Heart right ventricle (tissue), 16 donors: Measurements from ENCODE around the gene UBAP1. TPM values are rescaled to one million over a fixed set of nuclear protein-coding genes. Genes with fewer than 3 reads are reported as not detected.

Source experiments
- ATAC-seq, 8 donors: fragments of 200-7000 bp; cut with Tn5 transposase; one replicate each; pipeline ENCODE4 v1.9.1; 2020; ENCODE audit warnings: mild to moderate bottlenecking in 8 of 8, moderate library complexity in 8 of 8, moderate number of reproducible peaks in 1 of 8
- DNase-seq, 2 donors: peaks; one replicate each; pipeline ENCODE4 v3.0.0-alpha.2; 2020
- H3K27ac ChIP-seq, 10 donors: fragments of 200-600 bp; sonication (generic) in 2 of 10; one replicate each; pipeline versions ENCODE4 v1.5.0 to v1.8.0; 2020 to 2022; ENCODE audit warnings: mild to moderate bottlenecking in 3 of 10
- H3K27me3 ChIP-seq, 7 donors: fragments of 200-600 bp; one replicate each; pipeline ENCODE4 v1.8.0; 2021 to 2022; ENCODE audit warnings: mild to moderate bottlenecking in 2 of 7
- H3K36me3 ChIP-seq, 9 donors: fragments of 200-600 bp; sonication (generic) in 1 of 9; one replicate each; pipeline versions ENCODE4 v1.5.0 to v1.8.0; 2020 to 2022; ENCODE audit warnings: mild to moderate bottlenecking in 2 of 9
- H3K4me1 ChIP-seq, 9 donors: fragments of 200-600 bp; sonication (generic) in 1 of 9; one replicate each; pipeline versions ENCODE4 v1.5.0 to v1.8.0; 2020 to 2022; ENCODE audit warnings: mild to moderate bottlenecking in 4 of 9
- H3K4me3 ChIP-seq, 10 donors: fragments of 200-600 bp; sonication (generic) in 2 of 10; one replicate each; pipeline versions ENCODE4 v1.5.0 to v1.8.0; 2020 to 2022; ENCODE audit warnings: mild to moderate bottlenecking in 7 of 10, moderate library complexity in 2 of 10
- H3K9me3 ChIP-seq, 11 donors: fragments of 200-600 bp in 10 of 11; sonication (generic) in 2 of 11; one replicate each; pipeline versions ENCODE4 v1.5.0 to v1.8.0; 2013 to 2022; ENCODE audit warnings: mild to moderate bottlenecking in 2 of 11, control low read depth in 1 of 11, moderate library complexity in 1 of 11
- WGBS, 2 donors: extraction: QIAGEN DNeasy Blood & Tissue Kit; methylation state at CpG; one replicate each; pipeline ENCODE4 v1.1.7; 2013; ENCODE audit warnings: inconsistent platforms in 1 of 2; 5-methylcytosine and 5-hydroxymethylcytosine counted together
- intact Hi-C, 10 donors: fragments of 100-400 bp; cut with DNase I; formaldehyde crosslinking; loops; one replicate each; pipeline versions ENCODE4 v1.11.1 to v1.14.2; 2022
- polyA plus RNA-seq, 2 donors: library from polyadenylated mRNA; stranded (reverse); fragments of 200-250 nt; gene quantifications; one replicate each; pipeline ENCODE4 v1.2.3, GENCODE V29; 2013
- total RNA-seq, 10 donors: library from RNA; stranded (reverse); fragmentation: NEBNext Ultra II Directional in 3 of 10; extraction: Animal tissue kit (Norgen Biotek cat#: 25700) in 3 of 10; gene quantifications; one replicate each; pipeline versions ENCODE4 v1.2.1 to v1.2.4, GENCODE V29; 2021 to 2023
- TF ChIP-seq, protein P1 (sequence below), 9 donors: fragments of 200-600 bp; sonication (generic) in 2 of 9; IDR thresholded peaks; one replicate each; pipeline versions ENCODE4 v1.5.0 to v1.8.0; 2021 to 2022; ENCODE audit warnings: antibody characterized with exemption in 9 of 9, mild to moderate bottlenecking in 5 of 9, moderate library complexity in 1 of 9
- donor health status: Arrhythmogenic right ventricular cardiomyopathy.
- donor health status: ischemic (EF 13 %, LVEDD 7.1; RV severe dilation, severe dysfunction).
- donor health status: healthy with polysubstance abuse.
- donor health status: DM: no; HTN: yes; CAD: no.
- donor health status: DM: no; HTN: no; CAD: no.
- donor health status: ischemic (EF 25% LVEDD 6.9; RV normal size, moderate dysfunction).
- donor health status: ischemic (EF 25% LVEDD 5.7; RV mildly dilated, moderate dysfunction).
- donor health status: healthy.
- donor health status: DM: yes; HTN: yes; CAD: no.
- donor health status: Ischemic cardiomyopathy.
- donor health status: ischemic (EF 35%, LVEDD 5.7; RV mildly dilated, moderate dysfunction).
- donor health status: nonischemic (EF 11% LVEDD 7.7; RV severe dilation, severe dysfunction).
- donor health status: DM: yes; HTN: yes; CAD: no.
- donor health status: PGD.
- donor health status: ischemic (EF 29% LVEDD 5.4; RV normal size, mild dysfunction).
- donor health status: nonischemic (EF 23%, LVEDD 6.1; RV moderate dilation, normal function).

UBAP1 gene
- total and polyA plus RNA-seq, 12 donors = 18.4 to 54.2 (median 42.9) TPM

DNA sequence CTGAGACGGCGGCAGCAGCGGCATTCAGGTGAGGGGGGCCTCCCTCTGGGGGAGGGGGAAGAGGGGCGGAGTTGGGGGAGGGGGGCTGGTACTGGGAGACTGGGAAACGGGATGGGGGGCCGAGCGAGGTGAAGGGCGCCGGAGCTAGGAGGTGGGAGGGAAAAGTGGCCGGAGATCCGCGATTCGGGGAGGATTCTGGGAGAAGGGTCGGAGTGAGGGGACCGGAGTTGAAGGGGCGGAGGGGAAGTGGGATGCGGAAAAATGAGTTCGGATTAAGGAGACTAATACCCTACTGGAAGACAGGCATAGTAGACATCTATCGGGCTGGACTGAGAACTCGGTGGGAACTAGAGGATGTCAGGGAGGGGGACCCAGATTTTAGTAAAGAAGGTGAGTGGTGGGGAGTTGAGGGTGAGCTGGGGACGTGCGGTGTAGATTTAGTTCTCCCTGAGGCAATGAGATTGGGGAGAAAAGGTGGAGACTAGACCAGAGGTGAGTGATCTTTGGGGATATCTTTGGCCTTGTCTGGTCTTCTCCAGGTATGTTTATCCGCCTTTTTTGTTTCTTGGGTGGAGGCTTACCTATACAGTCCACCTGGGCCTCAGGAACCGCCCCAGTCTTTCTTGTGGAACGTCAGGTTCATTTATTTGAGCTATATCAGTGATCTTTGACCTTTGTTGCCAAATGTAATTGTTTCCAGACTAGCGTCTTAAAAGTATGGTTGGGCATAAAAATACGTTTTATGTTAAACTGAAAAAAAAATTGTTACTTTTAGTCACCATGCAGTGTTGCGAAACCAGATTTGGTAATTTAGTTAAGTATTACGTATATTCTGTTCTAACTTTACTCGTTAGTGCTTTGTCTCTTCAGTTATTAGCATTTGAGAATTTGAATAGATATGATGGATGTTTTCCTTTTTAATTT, 632 bp downstream of the UBAP1 start:
- Histone ChIP-seq H3K9me3 (no peaks in the 10 kb centered on the region), H3K4me3 (peak overlapping the region; percentile 62 to 90 (median 72)), H3K4me1 (peaks cover 0 to 35% (median 17%) of the 10 kb centered on the region in 9 donors), H3K27ac (peak overlapping the region; percentile 68 to 97 (median 92)), H3K27me3 (no peaks in the 10 kb centered on the region), H3K36me3 (peaks cover 0 to 18% (median 0%) of the 10 kb centered on the region in 9 donors)
- 4 to 7% methylated on average over 30 of the region's 30 CpGs for whole genome bisulfite sequencing, 2 donors
- TF ChIP-seq, protein P1, sequence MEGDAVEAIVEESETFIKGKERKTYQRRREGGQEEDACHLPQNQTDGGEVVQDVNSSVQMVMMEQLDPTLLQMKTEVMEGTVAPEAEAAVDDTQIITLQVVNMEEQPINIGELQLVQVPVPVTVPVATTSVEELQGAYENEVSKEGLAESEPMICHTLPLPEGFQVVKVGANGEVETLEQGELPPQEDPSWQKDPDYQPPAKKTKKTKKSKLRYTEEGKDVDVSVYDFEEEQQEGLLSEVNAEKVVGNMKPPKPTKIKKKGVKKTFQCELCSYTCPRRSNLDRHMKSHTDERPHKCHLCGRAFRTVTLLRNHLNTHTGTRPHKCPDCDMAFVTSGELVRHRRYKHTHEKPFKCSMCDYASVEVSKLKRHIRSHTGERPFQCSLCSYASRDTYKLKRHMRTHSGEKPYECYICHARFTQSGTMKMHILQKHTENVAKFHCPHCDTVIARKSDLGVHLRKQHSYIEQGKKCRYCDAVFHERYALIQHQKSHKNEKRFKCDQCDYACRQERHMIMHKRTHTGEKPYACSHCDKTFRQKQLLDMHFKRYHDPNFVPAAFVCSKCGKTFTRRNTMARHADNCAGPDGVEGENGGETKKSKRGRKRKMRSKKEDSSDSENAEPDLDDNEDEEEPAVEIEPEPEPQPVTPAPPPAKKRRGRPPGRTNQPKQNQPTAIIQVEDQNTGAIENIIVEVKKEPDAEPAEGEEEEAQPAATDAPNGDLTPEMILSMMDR (IDR thresholded peaks at IDR 0.05) = no peak
- DNase-seq = peak in 1 of 2 donors; percentile 66
- intact Hi-C loops = loop anchor here in 8 of 10 donors (2.0 to 10.0 kb wide), 5 partner anchors 52 to 73 kb away; partner anchors contain the start of gene DCAF12 (in 5 of the 8)
- peak; percentile 35 to 82 (median 67) for ATAC-seq

DNA sequence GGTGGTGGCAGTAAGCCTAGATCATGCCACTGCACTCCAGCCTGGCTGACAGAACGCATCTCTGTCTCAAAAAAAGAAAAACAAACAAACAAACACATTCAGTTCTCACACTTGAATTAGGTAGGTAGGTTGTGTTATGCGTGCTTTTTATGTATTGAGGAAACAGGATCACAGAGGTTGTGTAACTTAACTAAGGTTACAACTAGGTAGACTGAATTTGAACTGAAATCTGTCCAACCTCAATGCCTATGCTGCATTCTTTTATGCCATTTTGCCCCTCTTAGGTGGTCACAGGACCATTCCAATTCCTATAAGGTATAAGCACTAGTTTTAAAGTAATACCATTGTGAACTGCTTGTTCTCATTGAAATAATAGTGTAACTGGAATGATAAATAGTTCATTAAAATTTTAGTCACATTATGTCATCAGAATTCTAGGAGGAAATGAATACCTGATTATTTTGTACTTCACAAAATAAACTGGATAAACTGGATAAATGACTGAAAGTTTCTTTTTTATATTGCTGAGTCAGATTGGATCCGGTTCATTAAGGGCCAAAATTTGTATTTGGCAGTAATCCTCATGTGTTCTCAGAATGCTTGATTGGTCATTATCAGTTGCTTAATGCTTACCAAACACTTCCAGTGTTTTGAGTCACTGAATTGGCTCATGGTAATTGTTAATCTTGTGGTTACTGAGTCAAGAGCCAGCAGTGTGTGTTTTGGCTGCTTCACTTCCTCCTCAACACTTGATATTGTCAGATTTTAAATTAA, 7.1 kb downstream of the UBAP1 start:
- Histone ChIP-seq H3K27ac (peak overlapping the region in 9 of 10 donors; percentile 35 to 81 (median 70)), H3K36me3 (peaks cover 0 to 30% (median 4%) of the 10 kb centered on the region in 9 donors), H3K27me3 (no peaks in the 10 kb centered on the region), H3K9me3 (no peaks in the 10 kb centered on the region), H3K4me3 (peak overlapping the region in 1 of 10 donors; percentile 11), H3K4me1 (peaks cover 4 to 65% (median 54%) of the 10 kb centered on the region in 9 donors)
- peak in 1 of 2 donors; percentile 64 for DNase-seq
- TF ChIP-seq, protein P1 (IDR thresholded peaks at IDR 0.05) = no peak
- intact Hi-C loops = no loop called here
- ATAC-seq = peak; percentile 83 to 97 (median 91)
- WGBS, 2 donors = 54 to 57% methylated on average over 3 of the region's 3 CpGs

DNA sequence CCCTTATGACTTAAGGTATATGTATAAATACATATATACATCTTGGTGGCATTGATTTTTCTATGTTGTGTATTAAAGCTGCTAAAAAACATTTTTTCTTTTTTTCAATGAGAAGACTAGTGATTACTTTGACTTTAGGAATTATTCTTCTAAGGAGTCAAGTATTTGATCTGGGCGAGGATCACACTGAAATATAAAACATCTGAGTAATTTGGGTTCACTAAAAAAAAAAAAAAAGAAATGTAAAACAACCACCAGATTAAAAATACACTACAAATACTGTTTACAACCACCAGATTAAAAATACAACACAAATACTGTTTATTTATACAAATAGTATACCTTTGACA, 9.0 kb downstream of the UBAP1 start:
- Histone ChIP-seq H3K9me3 (no peaks in the 10 kb centered on the region), H3K4me1 (peaks cover 4 to 77% (median 62%) of the 10 kb centered on the region in 9 donors), H3K27me3 (no peaks in the 10 kb centered on the region), H3K36me3 (peaks cover 0 to 22% (median 4%) of the 10 kb centered on the region in 9 donors), H3K4me3 (no peak overlapping the region), H3K27ac (peak overlapping the region in 2 of 10 donors; percentile 81)
- WGBS, 2 donors = 90 to 97% methylated on average over 1 of the region's 1 CpG
- DNase-seq (no peak), ATAC-seq (no peak)
- TF ChIP-seq, protein P1 (IDR thresholded peaks at IDR 0.05) = no peak
- intact Hi-C loops = no loop called here
